Heart left ventricle (tissue), 16 donors: ENCODE results near the gene PNCK. TPM values are rescaled to one million over a fixed set of nuclear protein-coding genes. Genes with fewer than 3 reads are reported as not detected.

Source experiments
- ATAC-seq, 4 donors: fragments of 200-7000 bp; cut with Tn5 transposase; one replicate each; pipeline ENCODE4 v1.9.1; 2020 to 2022; ENCODE audit warnings: moderate library complexity in 4 of 4, mild to moderate bottlenecking in 3 of 4, moderate number of reproducible peaks in 1 of 4
- DNase-seq, 5 donors: peaks; one replicate each; pipeline ENCODE4 v3.0.0-alpha.2; 2020
- H3K27ac ChIP-seq, 12 donors: fragments of 200-600 bp; sonication (generic) in 4 of 12; one replicate each; pipeline versions ENCODE4 v1.5.0 to v1.8.0; 2016 to 2022; ENCODE audit warnings: mild to moderate bottlenecking in 2 of 12
- H3K27me3 ChIP-seq, 9 donors: fragments of 200-600 bp; sonication (generic) in 2 of 9; one replicate each; pipeline versions ENCODE4 v1.5.1 to v1.8.0; 2016 to 2022; ENCODE audit warnings: mild to moderate bottlenecking in 3 of 9
- H3K36me3 ChIP-seq, 9 donors: fragments of 200-600 bp; sonication (generic) in 2 of 9; one replicate each; pipeline versions ENCODE4 v1.5.0 to v1.8.0; 2018 to 2022; ENCODE audit warnings: mild to moderate bottlenecking in 2 of 9
- H3K4me1 ChIP-seq, 12 donors: fragments of 200-600 bp; sonication (generic) in 4 of 12; one replicate each; pipeline versions ENCODE4 v1.5.0 to v1.8.0; 2016 to 2022; ENCODE audit warnings: mild to moderate bottlenecking in 3 of 12
- H3K4me3 ChIP-seq, 12 donors: fragments of 200-600 bp; sonication (generic) in 4 of 12; one replicate each; pipeline versions ENCODE4 v1.5.0 to v1.8.0; 2017 to 2022; ENCODE audit warnings: mild to moderate bottlenecking in 9 of 12, moderate library complexity in 4 of 12
- H3K9me3 ChIP-seq, 12 donors: fragments of 200-600 bp; sonication (generic) in 4 of 12; one replicate each; pipeline versions ENCODE4 v1.5.0 to v1.8.0; 2016 to 2022; ENCODE audit warnings: mild to moderate bottlenecking in 1 of 12
- CTCF ChIP-seq, 12 donors: fragments of 200-600 bp; sonication (generic) in 4 of 12; IDR thresholded peaks; one replicate each; pipeline versions ENCODE4 v1.5.0 to v1.8.0; 2018 to 2022; ENCODE audit warnings: antibody characterized with exemption in 12 of 12, mild to moderate bottlenecking in 5 of 12
- POLR2A ChIP-seq, 2 donors: fragments of 450-650 bp; IDR thresholded peaks; one replicate each; pipeline ENCODE4 v1.6.1; 2017; ENCODE audit warnings: antibody characterized with exemption in 2 of 2, mild to moderate bottlenecking in 2 of 2, moderate library complexity in 2 of 2
- WGBS, 4 donors: extraction: QIAGEN DNeasy Blood & Tissue Kit in 2 of 4; methylation state at CpG; one replicate each; pipeline versions ENCODE4 v1.1.5 to v1.1.7; 2013 to 2018; 5-methylcytosine and 5-hydroxymethylcytosine counted together
- intact Hi-C, 10 donors: fragments of 100-400 bp; cut with DNase I; formaldehyde crosslinking; loops; one replicate each; pipeline versions ENCODE4 v1.11.1 to v1.14.2; 2022
- polyA plus RNA-seq, 2 donors: library from polyadenylated mRNA; stranded (reverse); fragments of 200-250 nt; gene quantifications; one replicate each; pipeline ENCODE4 v1.2.3, GENCODE V29; 2013
- total RNA-seq, 9 donors: library from RNA; depleted of rRNA in 2 of 9; stranded (reverse); fragments of >200 nt in 2 of 9; fragmentation: NEBNext Ultra II Directional in 3 of 9; extraction: Animal tissue kit (Norgen Biotek cat#: 25700) in 3 of 9; gene quantifications; one replicate each; pipeline versions ENCODE4 v1.1.0 to v1.2.4, GENCODE V29; 2016 to 2023
- donor health status: ischemic (EF 13 %, LVEDD 7.1; RV severe dilation, severe dysfunction).
- donor health status: healthy with polysubstance abuse.
- donor health status: DM: no; HTN: yes; CAD: no.
- donor health status: DM: no; HTN: no; CAD: no.
- donor health status: ischemic (EF 25% LVEDD 6.9; RV normal size, moderate dysfunction).
- donor health status: ischemic (EF 25% LVEDD 5.7; RV mildly dilated, moderate dysfunction).
- donor health status: healthy.
- donor health status: DM: yes; HTN: yes; CAD: no.
- donor health status: ischemic (EF 35%, LVEDD 5.7; RV mildly dilated, moderate dysfunction).
- donor health status: nonischemic (EF 11% LVEDD 7.7; RV severe dilation, severe dysfunction).
- donor health status: DM: yes; HTN: yes; CAD: no.
- donor health status: PGD.
- donor health status: ischemic (EF 29% LVEDD 5.4; RV normal size, mild dysfunction).
- donor health status: nonischemic (EF 23%, LVEDD 6.1; RV moderate dilation, normal function).

PNCK gene
- total and polyA plus RNA-seq, 11 donors, result 1.4 to 7.3 (median 6.4) TPM

- H3K9me3 ChIP-seq, result peaks cover 0 to 14% (median 0%) of the 10 kb centered on the region in 12 donors
- TF ChIP-seq CTCF (IDR thresholded peaks at IDR 0.05), result no peak
- no peak for TF ChIP-seq POLR2A (IDR thresholded peaks at IDR 0.05)
- intact Hi-C loops, result loop anchor here in 1 of 10 donors (5.0 kb wide), 1 partner anchor 99 kb away; no protein-coding TSS in a partner anchor
- H3K27ac ChIP-seq, result no peak overlapping the region
- 84 to 95% (median 93%) methylated on average over 13 of the region's 13 CpGs for WGBS, 4 donors
- peaks cover 0 to 16% (median 0%) of the 10 kb centered on the region in 12 donors for H3K4me1 ChIP-seq
- H3K27me3 ChIP-seq, result peaks cover 0 to 41% (median 23%) of the 10 kb centered on the region in 9 donors
- no peak overlapping the region for H3K4me3 ChIP-seq
- H3K36me3 ChIP-seq, result no peaks in the 10 kb centered on the region
- ATAC-seq, result no peak
- peak in 2 of 5 donors; percentile 0 to 6 for DNase-seq
Measured at GRCh38 chrX:153650959-153651358, 22.7 kb downstream of the PNCK start.

- no peak for ATAC-seq
- Histone ChIP-seq H3K36me3 (no peaks in the 10 kb centered on the region), H3K27ac (no peak overlapping the region), H3K4me3 (no peak overlapping the region), H3K4me1 (peaks cover 0 to 16% (median 0%) of the 10 kb centered on the region in 12 donors), H3K27me3 (peaks cover 0 to 49% (median 23%) of the 10 kb centered on the region in 9 donors), H3K9me3 (peaks cover 0 to 14% (median 0%) of the 10 kb centered on the region in 12 donors)
- TF ChIP-seq POLR2A (IDR thresholded peaks at IDR 0.05), result no peak
- peak in 1 of 12 donors; percentile 1 for TF ChIP-seq CTCF (IDR thresholded peaks at IDR 0.05)
- intact Hi-C loops, result loop anchor here in 5 of 10 donors (5.0 kb wide), 3 partner anchors 38 to 98 kb away; no protein-coding TSS in a partner anchor
- 68 to 83% (median 76%) methylated on average over 36 to 40 of the region's 41 CpGs for WGBS, 4 donors
- DNase-seq, result peak in 2 of 5 donors; percentile 15 to 30
Measured at GRCh38 chrX:153649915-153650782, 23.5 kb downstream of the PNCK start.

DNA sequence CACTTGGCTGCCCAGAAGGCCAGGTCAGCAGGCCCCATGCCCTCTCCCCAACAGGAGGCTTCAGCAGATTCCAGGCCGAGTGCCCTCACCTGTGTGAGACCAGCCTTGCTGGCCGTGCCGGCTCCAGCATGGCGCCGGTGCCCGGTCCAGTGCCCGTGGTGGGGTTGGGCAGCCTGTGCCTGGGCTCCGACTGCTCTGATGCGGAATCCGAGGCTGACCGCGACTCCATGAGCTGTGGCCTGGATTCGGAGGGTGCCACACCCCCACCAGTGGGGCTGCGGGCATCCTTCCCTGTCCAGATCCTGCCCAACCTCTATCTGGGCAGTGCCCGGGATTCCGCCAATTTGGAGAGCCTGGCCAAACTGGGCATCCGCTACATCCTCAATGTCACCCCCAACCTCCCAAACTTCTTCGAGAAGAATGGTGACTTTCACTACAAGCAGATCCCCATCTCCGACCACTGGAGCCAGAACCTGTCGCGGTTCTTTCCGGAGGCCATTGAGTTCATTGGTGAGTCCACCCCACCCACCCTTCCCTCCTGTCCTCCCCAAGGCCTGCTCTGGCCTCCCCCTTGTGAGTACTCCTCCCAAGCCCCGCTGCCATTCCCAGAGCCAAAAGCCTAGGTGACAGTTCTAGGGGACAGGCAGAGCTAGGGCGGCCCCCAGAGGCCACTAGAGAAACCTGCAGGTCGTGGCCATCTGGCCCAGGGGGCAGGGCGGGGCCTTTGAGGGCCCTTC lies 24.3 kb downstream of the PNCK start:
- TF ChIP-seq POLR2A (IDR thresholded peaks at IDR 0.05), result no peak
- peak in 10 of 12 donors; percentile 20 to 46 (median 29) for TF ChIP-seq CTCF (IDR thresholded peaks at IDR 0.05)
- 73 to 79% (median 77%) methylated on average over 15 to 26 of the region's 26 CpGs for WGBS, 4 donors
- peaks cover 0 to 19% (median 0%) of the 10 kb centered on the region in 12 donors for H3K4me1 ChIP-seq
- H3K9me3 ChIP-seq, result peaks cover 0 to 14% (median 0%) of the 10 kb centered on the region in 12 donors
- H3K36me3 ChIP-seq, result no peaks in the 10 kb centered on the region
- intact Hi-C loops, result loop anchor here in 5 of 10 donors (5.0 kb wide), 3 partner anchors 37 to 97 kb away; no protein-coding TSS in a partner anchor
- DNase-seq (peak in 2 of 5 donors; percentile 39 to 50), ATAC-seq (peak in 3 of 4 donors; percentile 43 to 70 (median 48))
- H3K4me3 ChIP-seq, result no peak overlapping the region
- no peak overlapping the region for H3K27ac ChIP-seq
- peaks cover 0 to 52% (median 23%) of the 10 kb centered on the region in 9 donors for H3K27me3 ChIP-seq
